ENCODE data around the gene FOXJ1.

FOXJ1 gene

GRCh38 chr17:76140661-76141211, 309 bp downstream of the FOXJ1 start:
- TF ChIP-seq REST (IDR thresholded peaks at IDR 0.05; ENCODE audit: insufficient read depth in 1 of 2, low read depth in 2 of 2, low read length in 2 of 2) (no peak), SIN3A (IDR thresholded peaks at IDR 0.05; ENCODE audit: borderline replicate concordance, insufficient read depth, low read length) (no peak), FOXP2 (optimal IDR thresholded peaks at IDR 0.05; ENCODE audit: borderline replicate concordance, extremely low read depth, extremely low read length, insufficient read depth) (no peak), TAF1 (IDR thresholded peaks at IDR 0.05; ENCODE audit: borderline replicate concordance, insufficient read depth, low read length) (no peak), POLR2AphosphoS5 (IDR thresholded peaks at IDR 0.05; ENCODE audit: low read depth, low read length) (no peak)

GRCh38 chr17:76139801-76140660, 1.0 kb downstream of the FOXJ1 start:
- TF ChIP-seq REST (IDR thresholded peaks at IDR 0.05; ENCODE audit: insufficient read depth in 1 of 2, low read depth in 2 of 2, low read length in 2 of 2) (no peak), POLR2AphosphoS5 (IDR thresholded peaks at IDR 0.05; ENCODE audit: low read depth, low read length) (no peak), FOXP2 (optimal IDR thresholded peaks at IDR 0.05; ENCODE audit: borderline replicate concordance, extremely low read depth, extremely low read length, insufficient read depth) (no peak), SIN3A (IDR thresholded peaks at IDR 0.05; ENCODE audit: borderline replicate concordance, insufficient read depth, low read length) (no peak), TAF1 (IDR thresholded peaks at IDR 0.05; ENCODE audit: borderline replicate concordance, insufficient read depth, low read length) (no peak)

GRCh38 chr17:76138896-76139752, 1.9 kb downstream of the FOXJ1 start:
- no peak for TF ChIP-seq POLR2AphosphoS5 (IDR thresholded peaks at IDR 0.05; ENCODE audit: low read depth, low read length)
- no peak for TF ChIP-seq TAF1 (IDR thresholded peaks at IDR 0.05; ENCODE audit: borderline replicate concordance, insufficient read depth, low read length)
- TF ChIP-seq FOXP2 (optimal IDR thresholded peaks at IDR 0.05; ENCODE audit: borderline replicate concordance, extremely low read depth, extremely low read length, insufficient read depth): no peak
- no peak for TF ChIP-seq REST (IDR thresholded peaks at IDR 0.05; ENCODE audit: insufficient read depth in 1 of 2, low read depth in 2 of 2, low read length in 2 of 2)
- TF ChIP-seq SIN3A (IDR thresholded peaks at IDR 0.05; ENCODE audit: borderline replicate concordance, insufficient read depth, low read length): no peak

- TF ChIP-seq SIN3A (IDR thresholded peaks at IDR 0.05; ENCODE audit: borderline replicate concordance, insufficient read depth, low read length) (no peak), TAF1 (IDR thresholded peaks at IDR 0.05; ENCODE audit: borderline replicate concordance, insufficient read depth, low read length) (no peak), REST (IDR thresholded peaks at IDR 0.05; ENCODE audit: insufficient read depth in 1 of 2, low read depth in 2 of 2, low read length in 2 of 2) (no peak), FOXP2 (optimal IDR thresholded peaks at IDR 0.05; ENCODE audit: borderline replicate concordance, extremely low read depth, extremely low read length, insufficient read depth) (no peak), POLR2AphosphoS5 (IDR thresholded peaks at IDR 0.05; ENCODE audit: low read depth, low read length) (no peak)
These were observed 2.7 kb downstream of the FOXJ1 start for GRCh38 chr17:76138234-76138895.

Measured in PFSK-1 (cell line).